Fibroblast of pulmonary artery (primary cell): Measurements from ENCODE around the gene RGS12.

ENCODE experiments used
- DNase-seq: peaks from one replicate; pipeline ENCODE4 v3.0.0-alpha.2; 2010; ENCODE audit warnings: low read depth
- H3K4me3 ChIP-seq: replicated peaks from 2 replicates; pipeline ENCODE4 v1.5.1; 2011; ENCODE audit warnings: low read depth, mild to moderate bottlenecking, control low read depth, low read length, moderate library complexity
- TF ChIP-seq, protein P1 (sequence below): IDR thresholded peaks from 2 replicates; pipeline ENCODE4 v1.5.1; 2011; ENCODE audit warnings: mild to moderate bottlenecking, control low read depth, low read length, inconsistent platforms; ENCODE audit errors: missing control alignments

The RGS12 gene

GRCh38 chr4:3284734-3285557 is 7.9 kb upstream of the RGS12 start:
- H3K4me3 ChIP-seq, result no peak overlapping the region
- TF ChIP-seq, protein P1, sequence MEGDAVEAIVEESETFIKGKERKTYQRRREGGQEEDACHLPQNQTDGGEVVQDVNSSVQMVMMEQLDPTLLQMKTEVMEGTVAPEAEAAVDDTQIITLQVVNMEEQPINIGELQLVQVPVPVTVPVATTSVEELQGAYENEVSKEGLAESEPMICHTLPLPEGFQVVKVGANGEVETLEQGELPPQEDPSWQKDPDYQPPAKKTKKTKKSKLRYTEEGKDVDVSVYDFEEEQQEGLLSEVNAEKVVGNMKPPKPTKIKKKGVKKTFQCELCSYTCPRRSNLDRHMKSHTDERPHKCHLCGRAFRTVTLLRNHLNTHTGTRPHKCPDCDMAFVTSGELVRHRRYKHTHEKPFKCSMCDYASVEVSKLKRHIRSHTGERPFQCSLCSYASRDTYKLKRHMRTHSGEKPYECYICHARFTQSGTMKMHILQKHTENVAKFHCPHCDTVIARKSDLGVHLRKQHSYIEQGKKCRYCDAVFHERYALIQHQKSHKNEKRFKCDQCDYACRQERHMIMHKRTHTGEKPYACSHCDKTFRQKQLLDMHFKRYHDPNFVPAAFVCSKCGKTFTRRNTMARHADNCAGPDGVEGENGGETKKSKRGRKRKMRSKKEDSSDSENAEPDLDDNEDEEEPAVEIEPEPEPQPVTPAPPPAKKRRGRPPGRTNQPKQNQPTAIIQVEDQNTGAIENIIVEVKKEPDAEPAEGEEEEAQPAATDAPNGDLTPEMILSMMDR, result no peak
- DNase-seq, result no peak

- TF ChIP-seq, protein P1, result no peak
- H3K4me3 ChIP-seq, result no peak overlapping the region
- no peak for DNase-seq
These were observed 7.1 kb upstream of the RGS12 start for GRCh38 chr4:3285558-3286334.

DNA sequence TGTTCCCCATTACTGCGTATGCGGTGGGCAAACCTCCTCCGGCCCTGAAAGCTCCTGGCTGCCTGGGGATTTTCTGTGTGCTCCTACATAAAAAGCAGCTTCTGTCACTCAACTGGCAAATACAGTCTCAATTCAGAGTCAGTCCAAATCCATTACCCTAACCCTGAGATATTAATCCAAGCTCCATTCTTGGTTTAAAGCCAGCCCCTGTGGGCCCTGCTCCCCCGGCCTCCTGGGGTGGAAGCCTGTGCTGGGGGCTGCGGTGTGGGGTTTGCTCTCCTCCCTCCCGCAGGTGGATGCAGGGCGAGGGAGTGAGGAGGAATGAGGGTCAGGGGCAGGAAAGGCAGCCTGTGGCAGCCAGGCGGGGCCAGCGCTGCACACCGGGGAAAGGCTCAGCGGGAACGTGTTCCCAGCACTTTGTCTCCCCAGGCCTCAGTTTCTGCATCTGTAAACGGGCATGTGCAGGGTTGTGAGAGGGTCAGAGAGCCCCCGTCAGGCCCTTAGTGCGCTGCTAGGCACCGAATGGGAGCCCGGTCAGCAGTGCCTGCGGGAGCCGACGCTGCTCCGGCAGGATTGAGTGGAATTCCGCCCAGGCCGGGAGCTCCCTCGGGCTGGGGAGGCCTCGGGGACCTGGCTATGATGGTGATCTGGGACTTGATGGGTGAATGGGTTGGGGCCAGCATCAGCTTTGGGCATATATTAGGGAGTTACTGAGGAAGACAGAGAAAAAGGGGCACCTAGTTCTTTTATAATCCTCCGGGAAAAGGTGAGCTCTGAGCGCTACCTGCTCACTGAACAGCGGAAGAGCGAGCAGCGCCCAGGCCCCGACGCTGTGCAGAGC is 6.3 kb upstream of the RGS12 start:
- peak; percentile 14 for DNase-seq
- H3K4me3 ChIP-seq, result no peak overlapping the region
- TF ChIP-seq, protein P1, result no peak

DNA sequence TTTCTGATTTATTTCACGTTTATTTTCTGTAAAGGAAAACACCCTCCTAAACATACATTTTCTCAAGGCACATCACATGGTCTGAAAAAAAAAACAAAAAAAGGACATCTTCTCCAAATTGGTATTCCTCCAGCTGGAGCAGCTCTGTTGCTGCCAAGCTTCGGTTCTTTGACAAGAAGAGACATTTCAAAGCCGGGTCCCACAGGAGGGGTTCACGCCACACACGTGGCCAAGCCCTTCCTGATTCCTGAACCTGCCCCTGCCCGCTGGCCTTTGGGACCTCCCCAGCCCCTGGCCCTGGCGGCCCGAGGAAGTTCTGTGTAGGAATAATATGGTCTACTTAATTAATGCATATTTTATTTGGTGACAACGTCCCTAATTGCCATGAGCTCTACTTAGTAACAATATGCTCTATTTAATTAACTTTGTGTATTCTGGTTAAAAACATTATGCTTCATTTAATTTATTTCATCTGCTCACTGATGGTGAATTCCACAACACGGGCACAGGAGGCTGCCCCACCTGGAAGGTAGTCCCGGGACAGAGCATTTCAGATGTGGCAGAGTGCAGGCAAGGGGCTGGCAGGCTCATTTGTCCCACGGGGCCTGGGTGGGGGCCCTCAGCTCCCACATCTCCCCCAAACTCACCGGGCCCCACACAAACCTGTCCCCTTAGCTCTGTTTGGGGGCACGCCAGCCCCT is 5.4 kb upstream of the RGS12 start:
- no peak for DNase-seq
- H3K4me3 ChIP-seq, result no peak overlapping the region
- TF ChIP-seq, protein P1, result no peak

- no peak overlapping the region for H3K4me3 ChIP-seq
- TF ChIP-seq, protein P1, result no peak
- no peak for DNase-seq
These were observed 4.8 kb upstream of the RGS12 start for GRCh38 chr4:3287972-3288570.

DNA sequence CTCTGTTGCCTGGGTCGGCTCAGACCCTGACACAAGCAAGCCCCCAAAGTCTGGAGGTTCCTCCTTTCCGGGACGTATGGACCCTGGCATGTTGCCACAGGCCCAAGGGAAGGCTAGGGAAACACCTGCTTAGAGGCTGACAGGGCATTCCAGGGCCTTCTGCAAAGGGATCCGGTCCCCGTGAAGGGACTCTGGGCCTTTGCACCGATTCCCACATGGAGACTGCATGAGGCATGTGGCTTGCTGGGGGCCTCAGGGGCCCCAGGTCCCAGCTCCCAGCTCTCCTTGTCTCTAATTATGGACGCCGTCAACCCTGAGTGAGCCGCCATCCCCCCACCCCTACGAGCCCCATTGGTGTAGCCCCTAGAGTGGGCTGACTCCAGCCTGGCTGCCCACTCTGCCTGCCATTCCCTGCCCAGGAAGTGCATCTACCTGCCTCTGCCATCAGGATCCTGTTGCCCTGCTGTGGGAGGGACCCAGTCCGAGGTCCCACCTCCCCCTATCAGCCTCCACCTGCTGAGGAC is 4.2 kb upstream of the RGS12 start:
- TF ChIP-seq, protein P1, result no peak
- H3K4me3 ChIP-seq, result no peak overlapping the region
- DNase-seq, result no peak
